ENCODE measurements around the gene GNG7.
"Not testable (repeated sequence)": the region's sequence is repeated elsewhere in the genome, so short reads cannot be mapped to it uniquely, and the experiment has no call there.

GNG7 gene

DNA sequence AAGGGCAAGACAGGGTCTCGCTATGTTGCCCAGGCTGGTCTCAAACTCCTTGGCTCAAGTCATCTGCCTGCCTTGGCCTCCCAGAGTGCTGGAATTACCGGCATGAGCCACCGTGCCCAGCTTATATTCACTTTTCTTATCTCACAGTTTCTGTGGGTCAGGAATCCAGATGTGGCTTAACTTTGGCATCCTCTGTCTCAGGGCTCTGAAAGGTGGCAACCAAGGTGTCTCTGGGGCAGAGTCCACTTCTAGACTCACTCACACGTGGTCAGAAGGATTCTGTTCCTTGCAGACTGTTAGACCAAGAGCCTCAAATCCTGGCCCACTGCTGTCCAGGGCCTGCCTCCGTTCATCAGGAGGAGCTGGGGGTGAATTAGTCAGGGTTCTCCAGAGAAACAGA lies 238.1 kb downstream of the GNG7 start:
- DNase-seq (ENCODE audit: low read depth in 2 of 2): no peak

DNA sequence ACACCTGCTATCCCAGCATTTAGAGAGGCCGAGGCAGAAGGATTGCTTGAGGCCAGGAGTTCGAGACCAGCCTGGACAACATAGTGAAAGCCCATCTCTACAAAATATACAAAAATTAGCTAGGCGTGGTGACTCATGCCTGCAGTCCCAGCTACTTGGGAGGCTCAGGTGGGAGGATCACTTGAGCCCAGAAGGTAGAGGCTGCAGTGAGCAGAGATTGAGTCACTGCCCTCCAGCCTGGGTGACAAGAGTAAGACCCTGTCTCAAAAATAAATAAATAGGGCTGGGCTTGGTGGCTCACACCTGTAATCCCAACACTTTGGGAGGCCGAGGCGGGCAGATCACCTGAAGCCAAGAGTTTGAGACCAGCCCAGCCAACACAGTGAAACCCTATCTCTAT lies 238.8 kb downstream of the GNG7 start:
- not testable (repeated sequence) for DNase-seq (ENCODE audit: low read depth in 2 of 2)

DNA sequence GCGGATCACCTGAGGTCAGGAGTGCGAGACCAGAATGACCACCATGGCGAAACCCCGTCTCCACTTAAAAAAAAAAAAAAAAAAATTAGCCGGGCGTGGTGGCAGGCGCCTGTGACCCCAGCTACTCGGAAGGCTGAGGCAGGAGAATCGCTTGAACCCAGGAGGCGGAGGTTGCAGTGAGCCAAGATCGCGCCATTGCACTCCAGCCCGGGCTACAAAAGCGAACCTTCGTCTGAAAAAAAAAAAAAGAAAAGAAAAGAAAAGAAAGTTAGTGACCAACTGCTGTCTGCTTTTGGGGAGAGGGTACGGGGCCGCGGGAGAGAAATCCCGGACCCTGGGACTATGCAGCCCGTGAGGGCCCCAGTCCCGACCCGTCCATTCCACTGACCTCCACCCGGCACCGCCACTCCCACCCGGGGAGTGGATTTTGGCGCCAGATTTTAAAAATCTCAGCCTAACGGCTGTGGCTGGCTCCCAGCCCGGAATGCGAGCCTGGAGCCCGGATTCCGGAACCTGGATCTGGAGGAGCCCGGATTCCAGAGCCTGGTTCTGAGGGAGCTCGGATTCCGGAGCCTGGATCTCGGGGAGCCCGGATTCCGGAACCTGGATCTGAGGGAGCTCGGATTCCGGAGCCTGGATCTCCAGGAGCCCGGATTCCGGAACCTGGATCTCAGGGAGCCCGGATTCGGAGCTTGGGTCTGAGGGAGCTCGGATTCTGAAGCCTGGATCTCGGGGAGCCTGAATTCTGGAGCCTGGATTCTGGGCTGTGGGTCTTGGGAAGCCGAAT lies 239.7 kb downstream of the GNG7 start:
- DNase-seq (ENCODE audit: low read depth in 2 of 2): peak; percentile 97 to 98

DNA sequence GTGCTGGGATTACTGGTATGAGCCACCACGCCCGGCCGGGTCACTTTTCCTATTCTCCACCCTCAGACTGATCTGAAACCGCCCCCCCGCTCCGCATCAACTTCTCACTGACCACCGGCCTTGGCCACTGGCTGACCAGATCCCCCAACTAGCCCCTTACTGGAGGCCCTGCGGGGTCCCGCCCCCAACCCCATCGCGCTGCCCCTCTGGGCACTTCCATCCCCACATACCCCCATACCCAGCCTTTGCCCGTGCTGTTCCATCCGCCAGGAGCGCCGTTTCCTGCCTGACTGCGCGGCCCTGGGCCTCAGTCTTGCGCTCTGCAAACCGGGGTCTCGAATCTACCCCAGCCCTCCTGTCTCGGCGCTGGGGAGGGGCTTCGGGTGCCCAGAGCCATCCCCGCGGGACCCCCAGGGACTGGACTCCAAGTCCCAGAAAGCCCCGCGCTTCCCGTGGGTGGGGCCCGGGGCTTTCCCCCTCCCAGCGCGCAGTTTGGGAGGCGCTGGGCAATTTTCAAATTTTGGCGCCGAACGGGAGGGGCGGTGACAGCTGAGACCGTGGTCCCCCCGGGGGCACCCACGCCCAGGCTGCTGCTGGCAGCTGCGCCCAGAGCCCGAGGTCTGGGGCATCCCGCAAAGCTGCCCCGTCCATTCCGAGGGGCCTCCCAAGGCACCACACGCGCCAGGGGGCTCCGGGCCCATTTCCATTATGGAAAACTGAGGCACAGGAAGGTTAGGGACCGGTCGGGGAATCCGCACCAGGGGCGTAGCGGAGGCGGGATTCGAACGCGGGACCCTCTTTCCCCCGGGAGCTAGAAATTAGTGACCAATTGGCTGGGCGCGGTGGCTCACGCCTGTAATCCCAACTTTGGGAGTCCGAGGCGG lies 240.5 kb downstream of the GNG7 start:
- no peak for DNase-seq (ENCODE audit: low read depth in 2 of 2)

Data from fibroblast of skin of left biceps (primary cell).